GM12878 (cell line): Measurements from ENCODE around the gene BMPR2. TPM values are rescaled to one million over a fixed set of nuclear protein-coding genes. Genes with fewer than 3 reads are reported as not detected.
"Not testable (repeated sequence)": the region's sequence is repeated elsewhere in the genome, so short reads cannot be mapped to it uniquely, and the experiment has no call there.

ENCODE experiments used
- ATAC-seq: fragments of 200-7000 bp; cut with Tn5 transposase; 3 replicates; pipeline ENCODE4 v1.9.1; 2020; ENCODE audit warnings: mild to moderate bottlenecking, moderate library complexity
- BruUV-seq: library from RNA; stranded (reverse); fragments of 400-500 nt; replicated peaks from 2 replicates; lab custom pipeline; 2021; lab: Mats Ljungman, UMichigan
- CTCF ChIA-PET: fragments of 300-600 bp; sonication (Branson Sonifier 250); formaldehyde crosslinking; extraction: SDS; loops from one replicate; lab custom pipeline; 2021; ENCODE audit warnings: inconsistent platforms; lab: Yijun Ruan, JAX
- POLR2A ChIA-PET: fragments of 350-600 bp; formaldehyde crosslinking; extraction: SDS; loops from one replicate; lab custom pipeline; 2021; ENCODE audit warnings: inconsistent platforms; lab: Charles Lee
- RAD21 ChIA-PET: fragments of 300-600 bp; sonication (Branson Sonifier 250); formaldehyde crosslinking; loops from one replicate; lab custom pipeline; 2023; ENCODE audit warnings: antibody characterized with exemption; ENCODE audit not compliant: unreplicated experiment; lab: Charles Lee
- SMC1A ChIA-PET: fragments of 300-600 bp; sonication (Branson Sonifier 250); formaldehyde crosslinking; loops from one replicate; lab custom pipeline; 2023; ENCODE audit not compliant: unreplicated experiment, uncharacterized antibody; lab: Charles Lee
- DNase-seq: peaks from one replicate; pipeline ENCODE4 v3.0.0-alpha.2; 2011; ENCODE audit warnings: low read depth, low spot score
- FAIRE-seq: peaks from 3 replicates; lab custom pipeline; 2011; peaks lifted over from hg19 to GRCh38; lab: Jason Lieb, UNC
- H2AFZ ChIP-seq: 2 replicates; pipeline ENCODE4 v1.6.0; 2011; ENCODE audit warnings: low read depth, low read length, control low read depth; ENCODE audit not compliant: control insufficient read depth
- H3K27ac ChIP-seq: 2 replicates; pipeline ENCODE4 v1.5.1; 2011; ENCODE audit warnings: control low read depth; ENCODE audit not compliant: control insufficient read depth, insufficient read depth
- H3K27me3 ChIP-seq, 2 experiments: replicated peaks in 1 of 2; 2 replicates each; pipeline versions ENCODE4 v1.6.0 to v1.6.1; 2011; ENCODE audit warnings: low read length in 1 of 2; ENCODE audit not compliant: control insufficient read depth in 2 of 2, insufficient read depth in 2 of 2
- H3K36me3 ChIP-seq, 2 experiments: 2 replicates each; pipeline ENCODE4 v1.5.1; 2011; ENCODE audit warnings: low read length in 1 of 2; ENCODE audit not compliant: control insufficient read depth in 2 of 2, insufficient read depth in 2 of 2
- H3K4me1 ChIP-seq: 2 replicates; pipeline ENCODE4 v1.6.1; 2011; ENCODE audit warnings: mild to moderate bottlenecking, low read length, moderate library complexity, mixed read lengths; ENCODE audit not compliant: control insufficient read depth, insufficient read depth
- H3K4me2 ChIP-seq: 2 replicates; pipeline ENCODE4 v1.6.0; 2011; ENCODE audit warnings: control low read depth; ENCODE audit not compliant: control insufficient read depth, insufficient read depth
- H3K4me3 ChIP-seq: fragments of 200-600 bp; sonication (generic); 2 replicates; pipeline ENCODE4 v1.5.1; 2016
- H3K79me2 ChIP-seq: 2 replicates; pipeline ENCODE4 v1.6.0; 2011; ENCODE audit warnings: low read length; ENCODE audit not compliant: control insufficient read depth, insufficient read depth
- H3K9ac ChIP-seq: 2 replicates; pipeline ENCODE4 v1.8.0; 2011; ENCODE audit warnings: low read length, control low read depth, mixed read lengths; ENCODE audit not compliant: control insufficient read depth, insufficient read depth
- H3K9me3 ChIP-seq: replicated peaks from 3 replicates; pipeline ENCODE4 v1.5.1; 2011; ENCODE audit warnings: mild to moderate bottlenecking, low read length; ENCODE audit not compliant: control insufficient read depth, insufficient read depth
- H4K20me1 ChIP-seq: 2 replicates; pipeline ENCODE4 v1.6.0; 2011; ENCODE audit not compliant: control insufficient read depth, insufficient read depth
- SUPT20H ChIP-seq: IDR thresholded peaks from 2 replicates; pipeline ENCODE4 v1.6.1; 2011; ENCODE audit warnings: low read depth, mild to moderate bottlenecking, low read length, moderate library complexity, borderline replicate concordance; ENCODE audit not compliant: control insufficient read depth
- WGBS: methylation state at CpG from one replicate; pipeline ENCODE4 v1.1.6; 2016; ENCODE audit warnings: low lambda C conversion rate; ENCODE audit not compliant: insufficient replicate concordance, insufficient coverage; ENCODE audit errors: missing lambda C conversion rate; 5-methylcytosine and 5-hydroxymethylcytosine counted together
- in situ Hi-C: fragments of 300-500 bp; cut with MboI; formaldehyde crosslinking; loops from 9 replicates; pipeline ENCODE4 v1.14.3; 2018; ENCODE audit warnings: mixed read lengths
- intact Hi-C: fragments of 100-400 bp; cut with micrococcal nuclease; formaldehyde crosslinking; loops from one replicate; pipeline ENCODE4 v1.14.2; 2022; ENCODE audit not compliant: unreplicated experiment
- polyA plus RNA-seq, 11 experiments: library from polyadenylated mRNA; depleted of rRNA in 4 of 11; unstranded in 6 of 11; stranded (reverse) in 5 of 11; fragments of >200 nt; fragmentation: Nextera tagmentation in 4 of 11; fragmentation: Illumina TruSeq in 1 of 11; extraction: Ambion mirVana in 4 of 11; extraction: Trizol in 1 of 11; gene quantifications; 1 replicate in 1 of 11; 2 replicates in 10 of 11; pipeline versions ENCODE4 v1.2.1 to v1.2.3, GENCODE V29; 2011 to 2016; ENCODE audit warnings: inconsistent platforms in 2 of 11, missing spikeins in 2 of 11, low read depth in 1 of 11
- total RNA-seq, 4 experiments: library from RNA; depleted of rRNA in 3 of 4; stranded (reverse); fragments of >200 nt in 3 of 4; fragmentation: Illumina TruSeq in 1 of 4; extraction: Trizol in 1 of 4; gene quantifications; 2 replicates each; pipeline versions ENCODE4 v1.2.1 to v1.2.3, GENCODE V29; 2013 to 2021
- TF ChIP-seq, protein P1 (sequence below): fragments of 450-650 bp; IDR thresholded peaks from 2 replicates; pipeline ENCODE4 v1.6.1; 2016; ENCODE audit warnings: mild to moderate bottlenecking

The BMPR2 gene
- total and polyA plus RNA-seq, 10 of the 15 experiments (the other 5 are each of a cell fraction or from before 2014, with no cell fraction given): 2.4 to 33.0 (median 7.1) TPM

DNA sequence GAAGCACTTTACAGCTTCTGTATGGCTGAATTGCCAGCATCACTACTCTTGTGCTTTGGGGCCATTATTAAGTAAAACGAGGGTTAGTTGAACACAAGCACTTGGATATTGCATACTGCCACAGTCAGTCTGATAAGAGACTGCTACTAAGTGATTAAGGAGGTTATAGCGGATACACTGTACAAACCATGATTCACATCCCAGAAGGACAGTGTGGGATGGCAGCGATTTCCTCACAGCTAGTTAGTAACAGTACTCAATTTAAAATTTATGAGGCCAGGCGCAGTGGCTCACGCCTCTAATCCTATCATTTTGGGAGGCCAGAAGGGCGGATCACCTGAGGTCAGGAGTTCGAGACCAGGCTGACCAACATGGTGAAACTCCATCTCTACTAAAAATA lies 2.6 kb upstream of the BMPR2 start (continued):
- TF ChIP-seq SUPT20H: no peak

DNA sequence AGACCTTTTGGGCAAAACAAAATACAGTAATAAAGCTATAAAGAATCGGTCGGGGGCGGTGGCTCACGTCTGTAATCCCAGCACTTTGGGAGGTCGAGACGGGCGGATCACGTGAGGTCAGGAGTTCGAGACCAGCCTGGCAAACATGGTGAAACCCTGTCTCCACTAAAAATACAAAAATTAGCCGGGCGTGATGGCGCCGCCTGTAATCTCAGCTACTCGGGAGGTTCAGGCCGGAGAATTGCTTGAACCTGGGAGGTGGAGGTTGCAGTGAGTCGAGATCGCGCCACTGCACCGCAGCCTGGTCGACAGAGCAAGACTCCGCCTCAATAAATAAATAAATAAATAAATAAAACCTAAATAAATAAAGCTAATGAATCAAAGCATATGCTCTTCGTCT lies 1.7 kb upstream of the BMPR2 start:
- H3K36me3 ChIP-seq, DNase-seq, SMC1A ChIA-PET, RAD21 ChIA-PET, H3K4me1 ChIP-seq, in situ Hi-C loops, FAIRE-seq, H4K20me1 ChIP-seq, H2AFZ ChIP-seq, H3K9me3 ChIP-seq, H3K27ac ChIP-seq, H3K4me3 ChIP-seq, H3K27me3 ChIP-seq, H3K9ac ChIP-seq, BruUV-seq, ATAC-seq: not testable (repeated sequence)
- ChIA-PET CTCF (interaction anchor here (1.8 kb wide), 1 partner anchor 96 kb away, joined by 5 read pairs; no protein-coding TSS in a partner anchor), POLR2A (interaction anchor here (0.8 to 1.0 kb wide), 2 partner anchors 88 to 1180 kb away, joined by 3 read pairs; no protein-coding TSS in a partner anchor)
- 96% methylated on average over 22 of the region's 22 CpGs for WGBS
- peak overlapping the region; percentile 96; the same call in 1 of the 2 replicates for H3K4me2 ChIP-seq
- H3K79me2 ChIP-seq: peaks cover 33% of the 10 kb centered on the region
- TF ChIP-seq, protein P1, sequence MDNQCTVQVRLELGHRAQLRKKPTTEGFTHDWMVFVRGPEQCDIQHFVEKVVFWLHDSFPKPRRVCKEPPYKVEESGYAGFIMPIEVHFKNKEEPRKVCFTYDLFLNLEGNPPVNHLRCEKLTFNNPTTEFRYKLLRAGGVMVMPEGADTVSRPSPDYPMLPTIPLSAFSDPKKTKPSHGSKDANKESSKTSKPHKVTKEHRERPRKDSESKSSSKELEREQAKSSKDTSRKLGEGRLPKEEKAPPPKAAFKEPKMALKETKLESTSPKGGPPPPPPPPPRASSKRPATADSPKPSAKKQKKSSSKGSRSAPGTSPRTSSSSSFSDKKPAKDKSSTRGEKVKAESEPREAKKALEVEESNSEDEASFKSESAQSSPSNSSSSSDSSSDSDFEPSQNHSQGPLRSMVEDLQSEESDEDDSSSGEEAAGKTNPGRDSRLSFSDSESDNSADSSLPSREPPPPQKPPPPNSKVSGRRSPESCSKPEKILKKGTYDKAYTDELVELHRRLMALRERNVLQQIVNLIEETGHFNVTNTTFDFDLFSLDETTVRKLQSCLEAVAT: 0 out of 2 replicates have a peak, but pooled peaks have one; percentile 34
- intact Hi-C loops: loop anchor here (10.0 kb wide), 1 partner anchor 1510 kb away; the partner anchor contains the start of gene CLK1
